Upper lobe of right lung (tissue), 1 donor: Measurements from ENCODE around the gene ARPP19. TPM values are rescaled to one million over a fixed set of nuclear protein-coding genes. Genes with fewer than 3 reads are reported as not detected.
A peak's percentile ranks its signal among the peaks of the same experiment; 100 is the strongest.
"Not testable (repeated sequence)": the region's sequence is repeated elsewhere in the genome, so short reads cannot be mapped to it uniquely, and the experiment has no call there.

Experiments used
- ATAC-seq: fragments of 200-7000 bp; cut with Tn5 transposase; one replicate; pipeline ENCODE4 v1.9.1; 2020; ENCODE audit warnings: mild to moderate bottlenecking, moderate library complexity
- DNase-seq: peaks from one replicate; pipeline ENCODE4 v3.0.0-alpha.2; 2020
- H3K27ac ChIP-seq: fragments of 200-600 bp; one replicate; pipeline ENCODE4 v1.8.0; 2022
- H3K27me3 ChIP-seq: fragments of 200-600 bp; one replicate; pipeline ENCODE4 v1.8.0; 2022; ENCODE audit warnings: mild to moderate bottlenecking
- H3K36me3 ChIP-seq: fragments of 200-600 bp; one replicate; pipeline ENCODE4 v1.8.0; 2022
- H3K4me1 ChIP-seq: fragments of 200-600 bp; one replicate; pipeline ENCODE4 v1.8.0; 2022
- H3K4me3 ChIP-seq: fragments of 200-600 bp; one replicate; pipeline ENCODE4 v1.8.0; 2022; ENCODE audit warnings: mild to moderate bottlenecking
- H3K9me3 ChIP-seq: fragments of 200-600 bp; one replicate; pipeline ENCODE4 v1.8.0; 2022
- CTCF ChIP-seq: fragments of 200-600 bp; IDR thresholded peaks from one replicate; pipeline ENCODE4 v1.8.0; 2022; ENCODE audit warnings: antibody characterized with exemption
- intact Hi-C: fragments of 100-400 bp; cut with DNase I; formaldehyde crosslinking; loops from one replicate; pipeline ENCODE4 v1.11.0; 2022
- total RNA-seq: library from RNA; stranded (reverse); fragmentation: NEBNext Ultra II Directional; extraction: Animal tissue kit (Norgen Biotek cat#: 25700); gene quantifications from one replicate; pipeline ENCODE4 v1.2.1, GENCODE V29; 2021
- donor health status: DM: no; HTN: yes; CAD: no; lungs with severe emphysema.

ARPP19 gene
- total RNA-seq, 1 donor from 2014 or later = 156 TPM

GRCh38 chr15:52556524-52557273 is 12.1 kb downstream of the ARPP19 start:
- intact Hi-C loops = no loop called here
- peak; percentile 43 for ATAC-seq

DNA sequence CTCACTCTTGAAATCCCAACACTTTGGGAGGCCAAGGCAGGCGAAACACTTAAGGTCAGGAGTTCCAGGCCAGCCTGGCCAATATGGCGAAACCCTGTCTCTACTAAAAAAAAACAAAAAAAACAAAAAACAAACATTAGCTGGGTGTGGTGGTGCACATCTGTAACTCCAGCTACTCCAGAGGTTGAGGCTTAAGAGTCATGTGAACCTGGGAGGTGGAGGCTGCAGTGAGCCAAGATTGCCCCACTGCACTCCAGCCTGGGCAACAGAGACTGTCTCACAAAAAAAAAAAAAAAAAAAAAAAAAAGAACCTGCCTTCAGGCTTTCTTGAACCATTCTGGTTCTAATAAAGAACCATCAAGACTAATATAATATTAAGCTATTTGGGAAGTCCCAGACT is 16.5 kb downstream of the ARPP19 start:
- Histone ChIP-seq H3K4me1 (no peaks in the 10 kb centered on the region), H3K27me3 (no peaks in the 10 kb centered on the region), H3K9me3 (no peaks in the 10 kb centered on the region), H3K36me3 (peaks cover 52% of the 10 kb centered on the region), H3K27ac (no peak overlapping the region), H3K4me3 (no peak overlapping the region)
- ATAC-seq (peak; percentile 57), DNase-seq (no peak)
- TF ChIP-seq CTCF = no peak
- intact Hi-C loops = no loop called here

More at GRCh38 chr15:52556524-52557273, 12.1 kb downstream of the ARPP19 start:
- H3K9me3 ChIP-seq = no peaks in the 10 kb centered on the region
- no peak overlapping the region for H3K27ac ChIP-seq
- DNase-seq = no peak
- no peak for TF ChIP-seq CTCF
- H3K36me3 ChIP-seq = peaks cover 24% of the 10 kb centered on the region
- no peaks in the 10 kb centered on the region for H3K27me3 ChIP-seq
- no peak overlapping the region for H3K4me3 ChIP-seq
- H3K4me1 ChIP-seq = peaks cover 27% of the 10 kb centered on the region

DNA sequence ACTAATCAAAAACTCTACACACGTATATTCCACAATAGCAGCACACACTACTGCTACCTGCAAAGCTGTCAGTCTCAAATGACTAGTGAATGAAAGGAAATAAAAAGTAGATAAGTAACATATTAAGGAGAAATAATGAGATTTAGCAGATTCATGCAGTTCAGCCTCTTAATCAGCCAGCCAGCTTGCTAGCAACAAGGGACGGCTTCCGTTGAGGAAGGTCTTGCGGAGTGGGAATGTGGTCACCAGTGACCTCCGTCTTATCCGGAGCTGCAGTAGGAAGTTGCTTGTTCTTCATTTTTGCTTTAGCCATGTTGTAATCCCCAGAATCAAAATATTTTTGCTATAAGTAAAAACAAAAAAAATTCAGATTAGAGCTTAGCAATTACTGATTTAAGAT is 17.1 kb downstream of the ARPP19 start:
- ATAC-seq (peak; percentile 91), DNase-seq (no peak)
- H3K9me3 ChIP-seq = no peaks in the 10 kb centered on the region
- intact Hi-C loops = no loop called here
- H3K27ac ChIP-seq = no peak overlapping the region
- H3K4me1 ChIP-seq = no peaks in the 10 kb centered on the region
- TF ChIP-seq CTCF = no peak
- no peaks in the 10 kb centered on the region for H3K27me3 ChIP-seq
- H3K36me3 ChIP-seq = peaks cover 52% of the 10 kb centered on the region
- H3K4me3 ChIP-seq = no peak overlapping the region

DNA sequence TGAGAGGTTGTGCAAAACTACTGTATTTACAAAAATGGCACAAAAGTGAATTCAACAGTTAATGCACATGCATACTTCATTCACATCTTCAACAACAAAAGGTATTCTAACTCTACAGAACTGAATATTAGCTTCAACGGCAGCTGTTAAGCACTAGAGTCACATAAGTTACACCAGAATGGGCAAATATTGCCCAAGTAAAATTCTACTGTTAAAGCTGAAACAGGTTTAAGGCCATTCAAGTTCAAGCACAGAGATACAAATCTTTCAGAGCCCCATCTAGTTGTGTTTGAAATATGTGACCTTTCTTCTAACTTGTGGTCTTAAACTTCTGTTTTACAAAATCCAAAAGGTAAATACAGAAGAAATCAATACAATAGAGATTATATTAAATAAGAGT is 17.6 kb downstream of the ARPP19 start:
- H3K4me1 ChIP-seq, DNase-seq, H3K4me3 ChIP-seq, H3K27ac ChIP-seq, H3K27me3 ChIP-seq, H3K9me3 ChIP-seq, ATAC-seq, intact Hi-C loops: not testable (repeated sequence)
- H3K36me3 ChIP-seq = peaks cover 53% of the 10 kb centered on the region

DNA sequence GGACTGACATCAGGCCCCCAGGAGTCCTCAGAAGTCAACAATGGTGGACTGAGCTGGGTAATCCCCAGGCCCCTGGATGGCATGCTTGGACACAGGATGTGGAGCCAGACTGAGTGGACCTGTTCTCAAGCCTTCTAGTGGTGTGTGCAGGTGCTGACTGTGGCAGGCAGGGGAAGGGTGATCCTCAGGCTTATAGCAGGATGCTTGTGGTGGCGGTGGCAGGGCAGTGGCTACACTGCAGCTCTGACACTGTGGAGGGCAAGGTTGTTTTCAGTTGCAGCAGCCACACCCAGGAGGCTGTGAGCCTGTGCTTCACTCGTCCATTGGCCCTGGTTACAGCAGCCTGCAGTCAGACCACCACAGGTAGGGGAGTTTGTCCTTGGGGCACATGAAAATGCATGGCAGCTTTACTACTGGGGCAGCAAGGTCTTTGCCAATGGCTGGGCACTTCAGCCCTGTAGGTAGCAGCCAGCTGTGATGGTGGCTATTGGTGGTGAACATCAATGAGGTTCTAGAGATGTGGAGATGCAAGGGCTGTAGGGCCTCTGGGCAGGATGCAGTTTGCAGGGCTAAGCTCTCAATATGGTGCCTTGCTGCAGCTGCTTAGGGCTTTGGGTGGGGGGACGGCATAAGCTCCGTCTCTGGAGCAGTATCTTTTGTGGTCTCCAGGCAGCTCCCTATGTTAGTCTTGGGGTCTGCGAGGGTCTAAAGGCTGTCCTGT is 22.6 kb downstream of the ARPP19 start:
- Histone ChIP-seq H3K27ac (no peak overlapping the region), H3K4me3 (no peak overlapping the region), H3K4me1 (no peaks in the 10 kb centered on the region), H3K27me3 (no peaks in the 10 kb centered on the region), H3K9me3 (no peaks in the 10 kb centered on the region), H3K36me3 (peaks cover 32% of the 10 kb centered on the region)
- DNase-seq (no peak), ATAC-seq (peak; percentile 52)
- no peak for TF ChIP-seq CTCF
- intact Hi-C loops = no loop called here

DNA sequence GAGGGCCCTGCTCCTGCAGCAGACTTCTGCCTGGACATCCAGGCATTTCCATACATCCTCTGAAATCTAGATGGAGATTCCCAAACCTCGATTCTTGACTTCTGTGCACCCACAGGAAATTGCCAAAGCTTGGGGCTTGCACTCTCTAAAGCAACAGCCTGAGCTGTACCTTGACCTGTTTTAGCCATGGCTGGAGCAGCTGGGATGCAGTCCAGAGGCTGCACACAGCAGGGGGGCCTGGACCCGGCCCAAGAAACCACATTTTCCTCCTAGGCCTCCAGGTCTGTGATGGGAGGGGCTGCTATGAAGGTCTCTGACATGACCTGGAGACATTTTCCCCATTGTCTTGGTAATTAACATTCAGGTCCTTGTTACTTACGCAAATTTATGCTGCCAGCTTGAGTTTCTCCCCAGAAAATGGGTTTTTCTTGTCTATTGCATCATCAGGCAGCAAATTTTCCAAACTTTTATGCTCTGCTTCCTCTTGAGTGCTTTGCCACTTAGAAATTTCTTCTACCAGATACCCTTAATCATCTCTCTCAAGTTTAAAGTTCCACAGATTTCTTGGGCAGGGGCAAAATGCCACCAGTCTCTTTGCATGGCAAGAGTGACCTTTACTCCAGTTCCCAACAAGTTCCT is 28.3 kb downstream of the ARPP19 start:
- Histone ChIP-seq H3K4me1 (no peaks in the 10 kb centered on the region), H3K36me3 (no peaks in the 10 kb centered on the region), H3K4me3 (no peak overlapping the region), H3K27ac (no peak overlapping the region), H3K27me3 (no peaks in the 10 kb centered on the region), H3K9me3 (no peaks in the 10 kb centered on the region)
- no peak for TF ChIP-seq CTCF
- intact Hi-C loops = no loop called here
- ATAC-seq = no peak
- DNase-seq = no peak
